Measurements from ENCODE around the gene CHMP4A.

Gene CHMP4A

DNA sequence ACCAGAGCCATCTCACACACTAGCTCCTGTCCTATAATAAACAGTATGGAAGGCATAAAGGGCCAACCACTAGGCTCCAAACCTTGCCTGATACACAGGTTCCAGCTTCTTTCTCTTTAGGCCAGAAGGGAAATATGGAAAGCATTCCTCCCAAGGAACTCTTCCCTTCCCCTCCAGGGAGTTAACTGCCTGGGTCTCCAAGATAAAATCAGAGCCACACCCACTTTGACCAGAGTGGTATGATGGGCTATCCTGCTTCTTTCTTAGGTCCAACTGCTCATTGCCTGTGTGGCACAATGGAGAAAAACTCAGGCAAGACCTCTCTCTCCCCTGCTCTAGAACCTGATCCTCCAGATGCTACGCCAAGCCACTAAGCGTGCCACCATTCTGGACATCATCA, 5.7 kb downstream of the CHMP4A start:
- Histone ChIP-seq H3K27me3 (ENCODE audit: insufficient read depth, low read length) (no peaks in the 10 kb centered on the region), H3K9ac (ENCODE audit: low read length) (no peak overlapping the region), H3K4me1 (ENCODE audit: insufficient read depth, low read length, severe bottlenecking) (peaks cover 7% of the 10 kb centered on the region), H3K27ac (ENCODE audit: low read depth, low read length, poor library complexity, severe bottlenecking) (no peak overlapping the region), H2AFZ (ENCODE audit: low read length) (no peak overlapping the region), H3K4me2 (ENCODE audit: low read length) (no peak overlapping the region), H3F3A (ENCODE audit: insufficient read depth, low read length) (no peaks in the 10 kb centered on the region), H3K4me3 (ENCODE audit: low read depth, low read length, poor library complexity, severe bottlenecking) (no peak overlapping the region), H3K9me3 (ENCODE audit: low read length) (no peaks in the 10 kb centered on the region), H3K79me2 (ENCODE audit: insufficient read depth, low read length) (no peaks in the 10 kb centered on the region; the same call in 1 of the 2 replicates), H3K36me3 (ENCODE audit: insufficient read depth, low read length) (peaks cover 80% of the 10 kb centered on the region), H3K9me2 (ENCODE audit: low read depth, low read length) (no peaks in the 10 kb centered on the region), H4K20me1 (ENCODE audit: insufficient read depth, low read length) (no peaks in the 10 kb centered on the region)
- TF ChIP-seq EZH2 (IDR thresholded peaks at IDR 0.05; ENCODE audit: borderline replicate concordance, low read length) = no peak
- TF ChIP-seq, protein P1, sequence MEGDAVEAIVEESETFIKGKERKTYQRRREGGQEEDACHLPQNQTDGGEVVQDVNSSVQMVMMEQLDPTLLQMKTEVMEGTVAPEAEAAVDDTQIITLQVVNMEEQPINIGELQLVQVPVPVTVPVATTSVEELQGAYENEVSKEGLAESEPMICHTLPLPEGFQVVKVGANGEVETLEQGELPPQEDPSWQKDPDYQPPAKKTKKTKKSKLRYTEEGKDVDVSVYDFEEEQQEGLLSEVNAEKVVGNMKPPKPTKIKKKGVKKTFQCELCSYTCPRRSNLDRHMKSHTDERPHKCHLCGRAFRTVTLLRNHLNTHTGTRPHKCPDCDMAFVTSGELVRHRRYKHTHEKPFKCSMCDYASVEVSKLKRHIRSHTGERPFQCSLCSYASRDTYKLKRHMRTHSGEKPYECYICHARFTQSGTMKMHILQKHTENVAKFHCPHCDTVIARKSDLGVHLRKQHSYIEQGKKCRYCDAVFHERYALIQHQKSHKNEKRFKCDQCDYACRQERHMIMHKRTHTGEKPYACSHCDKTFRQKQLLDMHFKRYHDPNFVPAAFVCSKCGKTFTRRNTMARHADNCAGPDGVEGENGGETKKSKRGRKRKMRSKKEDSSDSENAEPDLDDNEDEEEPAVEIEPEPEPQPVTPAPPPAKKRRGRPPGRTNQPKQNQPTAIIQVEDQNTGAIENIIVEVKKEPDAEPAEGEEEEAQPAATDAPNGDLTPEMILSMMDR (IDR thresholded peaks at IDR 0.05; ENCODE audit: low read length) = no peak

DNA sequence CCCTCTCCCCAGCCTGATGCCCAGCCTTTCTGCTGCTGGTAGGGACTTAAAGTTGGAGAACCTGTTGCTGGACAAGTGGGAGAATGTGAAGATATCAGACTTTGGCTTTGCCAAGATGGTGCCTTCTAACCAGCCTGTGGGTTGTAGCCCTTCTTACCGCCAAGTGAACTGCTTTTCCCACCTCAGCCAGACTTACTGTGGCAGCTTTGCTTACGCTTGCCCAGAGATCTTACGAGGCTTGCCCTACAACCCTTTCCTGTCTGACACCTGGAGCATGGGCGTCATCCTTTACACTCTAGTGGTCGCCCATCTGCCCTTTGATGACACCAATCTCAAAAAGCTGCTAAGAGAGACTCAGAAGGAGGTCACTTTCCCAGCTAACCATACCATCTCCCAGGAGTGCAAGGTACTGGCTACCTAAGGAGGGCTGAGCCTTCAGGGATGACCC, 6.2 kb downstream of the CHMP4A start:
- Histone ChIP-seq H3K9ac (ENCODE audit: low read length) (no peak overlapping the region), H3K27ac (ENCODE audit: low read depth, low read length, poor library complexity, severe bottlenecking) (no peak overlapping the region), H3K9me2 (ENCODE audit: low read depth, low read length) (no peaks in the 10 kb centered on the region), H3K27me3 (ENCODE audit: insufficient read depth, low read length) (no peaks in the 10 kb centered on the region), H3K9me3 (ENCODE audit: low read length) (no peaks in the 10 kb centered on the region), H2AFZ (ENCODE audit: low read length) (no peak overlapping the region), H3K4me1 (ENCODE audit: insufficient read depth, low read length, severe bottlenecking) (peaks cover 3% of the 10 kb centered on the region), H4K20me1 (ENCODE audit: insufficient read depth, low read length) (no peaks in the 10 kb centered on the region), H3F3A (ENCODE audit: insufficient read depth, low read length) (no peaks in the 10 kb centered on the region), H3K4me2 (ENCODE audit: low read length) (no peak overlapping the region), H3K36me3 (ENCODE audit: insufficient read depth, low read length) (peaks cover 85% of the 10 kb centered on the region), H3K79me2 (ENCODE audit: insufficient read depth, low read length) (no peaks in the 10 kb centered on the region; the same call in 1 of the 2 replicates), H3K4me3 (ENCODE audit: low read depth, low read length, poor library complexity, severe bottlenecking) (no peak overlapping the region)
- TF ChIP-seq, protein P1 (IDR thresholded peaks at IDR 0.05; ENCODE audit: low read length) = no peak

GRCh38 chr14:24206260-24207103, 6.8 kb downstream of the CHMP4A start:
- H3K27me3 ChIP-seq (ENCODE audit: insufficient read depth, low read length) = no peaks in the 10 kb centered on the region
- no peaks in the 10 kb centered on the region for H3F3A ChIP-seq (ENCODE audit: insufficient read depth, low read length)
- no peak overlapping the region for H3K9ac ChIP-seq (ENCODE audit: low read length)
- no peak overlapping the region for H3K4me2 ChIP-seq (ENCODE audit: low read length)
- H3K79me2 ChIP-seq (ENCODE audit: insufficient read depth, low read length) = no peaks in the 10 kb centered on the region
- no peaks in the 10 kb centered on the region for H3K4me1 ChIP-seq (ENCODE audit: insufficient read depth, low read length, severe bottlenecking)
- H3K27ac ChIP-seq (ENCODE audit: low read depth, low read length, poor library complexity, severe bottlenecking) = no peak overlapping the region
- H3K9me3 ChIP-seq (ENCODE audit: low read length) = 0 out of 2 replicates have a peak, but pooled peaks cover under 1% of the 10 kb centered on the region
- no peak for TF ChIP-seq EZH2 (IDR thresholded peaks at IDR 0.05; ENCODE audit: borderline replicate concordance, low read length)
- TF ChIP-seq, protein P1 (IDR thresholded peaks at IDR 0.05; ENCODE audit: low read length) = no peak
- no peaks in the 10 kb centered on the region for H4K20me1 ChIP-seq (ENCODE audit: insufficient read depth, low read length)
- H3K4me3 ChIP-seq (ENCODE audit: low read depth, low read length, poor library complexity, severe bottlenecking) = no peak overlapping the region
- no peaks in the 10 kb centered on the region for H3K9me2 ChIP-seq (ENCODE audit: low read depth, low read length)
- H2AFZ ChIP-seq (ENCODE audit: low read length) = no peak overlapping the region
- H3K36me3 ChIP-seq (ENCODE audit: insufficient read depth, low read length) = peaks cover 86% of the 10 kb centered on the region

All from OCI-LY1 (cell line).